ENCODE measurements around the gene POLDIP2.

The POLDIP2 gene

DNA sequence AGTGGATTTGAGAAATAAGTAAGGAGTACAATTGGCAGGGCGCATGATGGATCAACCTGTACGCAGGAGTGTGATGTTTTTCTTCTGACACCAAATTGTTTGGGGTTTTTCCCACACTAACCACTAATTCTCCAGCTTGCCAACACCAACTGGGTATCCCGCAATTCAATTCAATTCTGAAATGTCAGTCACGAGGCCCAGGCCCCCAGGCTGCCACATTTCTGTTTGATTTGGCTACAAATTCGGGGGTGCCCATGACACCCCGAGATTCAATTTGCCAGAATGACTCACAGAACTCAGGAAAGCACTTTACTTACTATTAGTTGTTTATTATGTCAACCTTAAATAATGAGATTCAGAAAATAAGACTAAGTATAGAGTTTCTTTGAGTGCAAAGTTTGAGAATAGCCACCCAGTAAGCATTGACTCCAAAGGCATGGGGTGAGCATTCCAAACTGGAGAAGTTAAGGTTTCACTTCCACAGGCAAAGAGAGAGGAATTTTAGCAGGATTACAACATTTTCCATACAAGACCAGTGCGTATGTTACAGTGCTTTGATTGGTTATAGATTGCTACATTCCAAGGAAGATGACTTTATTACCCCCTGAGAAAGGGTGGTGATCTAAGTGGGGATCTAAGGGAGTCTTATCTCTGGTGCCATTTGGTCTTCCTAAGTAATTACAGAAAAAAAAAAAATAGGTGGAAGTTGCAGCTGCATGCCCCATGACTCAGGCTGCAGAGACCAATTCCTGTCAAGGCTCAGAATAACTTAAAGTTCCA is 37.2 kb upstream of the POLDIP2 start:
- TF ChIP-seq, protein P1, sequence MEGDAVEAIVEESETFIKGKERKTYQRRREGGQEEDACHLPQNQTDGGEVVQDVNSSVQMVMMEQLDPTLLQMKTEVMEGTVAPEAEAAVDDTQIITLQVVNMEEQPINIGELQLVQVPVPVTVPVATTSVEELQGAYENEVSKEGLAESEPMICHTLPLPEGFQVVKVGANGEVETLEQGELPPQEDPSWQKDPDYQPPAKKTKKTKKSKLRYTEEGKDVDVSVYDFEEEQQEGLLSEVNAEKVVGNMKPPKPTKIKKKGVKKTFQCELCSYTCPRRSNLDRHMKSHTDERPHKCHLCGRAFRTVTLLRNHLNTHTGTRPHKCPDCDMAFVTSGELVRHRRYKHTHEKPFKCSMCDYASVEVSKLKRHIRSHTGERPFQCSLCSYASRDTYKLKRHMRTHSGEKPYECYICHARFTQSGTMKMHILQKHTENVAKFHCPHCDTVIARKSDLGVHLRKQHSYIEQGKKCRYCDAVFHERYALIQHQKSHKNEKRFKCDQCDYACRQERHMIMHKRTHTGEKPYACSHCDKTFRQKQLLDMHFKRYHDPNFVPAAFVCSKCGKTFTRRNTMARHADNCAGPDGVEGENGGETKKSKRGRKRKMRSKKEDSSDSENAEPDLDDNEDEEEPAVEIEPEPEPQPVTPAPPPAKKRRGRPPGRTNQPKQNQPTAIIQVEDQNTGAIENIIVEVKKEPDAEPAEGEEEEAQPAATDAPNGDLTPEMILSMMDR (IDR thresholded peaks at IDR 0.05; ENCODE audit: low read depth, low read length, missing control alignments), result no peak
- no peak for DNase-seq
- no peak overlapping the region for H3K4me3 ChIP-seq (ENCODE audit: low read depth, low read length)
- no peak overlapping the region for H3K27ac ChIP-seq
- in situ Hi-C loops (cut with HindIII; ENCODE audit: low pct_ligation_motif_present, low sequenced_read_pairs), result no loop called here
- H3K27me3 ChIP-seq (replicated peaks), result no peaks in the 10 kb centered on the region
- H3K36me3 ChIP-seq (replicated peaks), result no peaks in the 10 kb centered on the region

- in situ Hi-C loops (cut with HindIII; ENCODE audit: low pct_ligation_motif_present, low sequenced_read_pairs), result no loop called here
- DNase-seq, result no peak
- TF ChIP-seq, protein P1 (IDR thresholded peaks at IDR 0.05; ENCODE audit: low read depth, low read length, missing control alignments), result no peak
- H3K27me3 ChIP-seq (replicated peaks), result no peaks in the 10 kb centered on the region
- H3K4me3 ChIP-seq (ENCODE audit: low read depth, low read length), result no peak overlapping the region
- H3K27ac ChIP-seq, result no peak overlapping the region
- H3K36me3 ChIP-seq (replicated peaks), result no peaks in the 10 kb centered on the region
These were observed 35.2 kb upstream of the POLDIP2 start for GRCh38 chr17:28392491-28392890.

- Histone ChIP-seq H3K4me3 (ENCODE audit: low read depth, low read length) (no peak overlapping the region), H3K27ac (no peak overlapping the region), H3K36me3 (replicated peaks) (no peaks in the 10 kb centered on the region), H3K27me3 (replicated peaks) (no peaks in the 10 kb centered on the region)
- no peak for DNase-seq
- TF ChIP-seq, protein P1 (IDR thresholded peaks at IDR 0.05; ENCODE audit: low read depth, low read length, missing control alignments), result no peak
- in situ Hi-C loops (cut with HindIII; ENCODE audit: low pct_ligation_motif_present, low sequenced_read_pairs), result no loop called here
These were observed 34.1 kb upstream of the POLDIP2 start for GRCh38 chr17:28391401-28391800.

GRCh38 chr17:28390984-28391383 is 33.7 kb upstream of the POLDIP2 start:
- no peak for DNase-seq
- no peaks in the 10 kb centered on the region for H3K36me3 ChIP-seq (replicated peaks)
- TF ChIP-seq, protein P1 (IDR thresholded peaks at IDR 0.05; ENCODE audit: low read depth, low read length, missing control alignments), result no peak

DNA sequence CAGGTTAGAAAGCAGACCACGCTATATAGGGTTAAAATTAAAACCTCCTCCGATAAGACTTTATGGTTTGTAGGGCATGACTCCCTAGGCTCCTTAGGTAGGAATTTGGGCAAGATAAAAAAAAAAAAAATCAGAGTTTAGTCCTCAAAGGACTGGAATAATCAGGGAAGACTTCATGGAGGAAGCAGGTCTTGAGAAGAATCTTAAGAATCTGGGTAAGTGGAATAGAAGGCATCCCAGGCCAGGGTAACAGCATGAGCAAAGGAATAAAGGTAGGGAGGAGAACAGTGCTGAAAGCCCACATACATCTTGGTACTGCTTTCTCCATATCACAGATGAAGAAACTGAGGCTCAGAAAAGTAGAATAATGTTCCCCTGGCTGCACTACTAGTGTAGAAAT is 33.2 kb upstream of the POLDIP2 start:
- no peak for DNase-seq
- in situ Hi-C loops (cut with HindIII; ENCODE audit: low pct_ligation_motif_present, low sequenced_read_pairs), result no loop called here
- H3K27ac ChIP-seq, result no peak overlapping the region
- H3K36me3 ChIP-seq (replicated peaks), result no peaks in the 10 kb centered on the region
- TF ChIP-seq, protein P1 (IDR thresholded peaks at IDR 0.05; ENCODE audit: low read depth, low read length, missing control alignments), result no peak
- H3K27me3 ChIP-seq (replicated peaks), result no peaks in the 10 kb centered on the region
- H3K4me3 ChIP-seq (ENCODE audit: low read depth, low read length), result no peak overlapping the region

More at GRCh38 chr17:28390984-28391383, 33.7 kb upstream of the POLDIP2 start:
- no peak overlapping the region for H3K27ac ChIP-seq
- in situ Hi-C loops (cut with HindIII; ENCODE audit: low pct_ligation_motif_present, low sequenced_read_pairs), result no loop called here
- no peaks in the 10 kb centered on the region for H3K27me3 ChIP-seq (replicated peaks)
- no peak overlapping the region for H3K4me3 ChIP-seq (ENCODE audit: low read depth, low read length)

- in situ Hi-C loops (cut with HindIII; ENCODE audit: low pct_ligation_motif_present, low sequenced_read_pairs), result no loop called here
- no peaks in the 10 kb centered on the region for H3K27me3 ChIP-seq (replicated peaks)
- no peaks in the 10 kb centered on the region for H3K36me3 ChIP-seq (replicated peaks)
- no peak for DNase-seq
- H3K4me3 ChIP-seq (ENCODE audit: low read depth, low read length), result no peak overlapping the region
- TF ChIP-seq, protein P1 (IDR thresholded peaks at IDR 0.05; ENCODE audit: low read depth, low read length, missing control alignments), result no peak
- H3K27ac ChIP-seq, result no peak overlapping the region
These were observed 32.8 kb upstream of the POLDIP2 start for GRCh38 chr17:28390141-28390540.

All from brain microvascular endothelial cell (primary cell).